NB4 (cell line): ENCODE results near the gene OR10H2.

ENCODE experiments used
- TF ChIP-seq, protein P1 (sequence below): IDR thresholded peaks from one replicate; pipeline ENCODE4 v1.5.1; 2012; ENCODE audit warnings: low read depth, low read length
- TF ChIP-seq, protein P2 (sequence below): IDR thresholded peaks from 2 replicates; pipeline ENCODE4 v1.6.1; 2011; ENCODE audit warnings: low read depth, low read length

DNA sequence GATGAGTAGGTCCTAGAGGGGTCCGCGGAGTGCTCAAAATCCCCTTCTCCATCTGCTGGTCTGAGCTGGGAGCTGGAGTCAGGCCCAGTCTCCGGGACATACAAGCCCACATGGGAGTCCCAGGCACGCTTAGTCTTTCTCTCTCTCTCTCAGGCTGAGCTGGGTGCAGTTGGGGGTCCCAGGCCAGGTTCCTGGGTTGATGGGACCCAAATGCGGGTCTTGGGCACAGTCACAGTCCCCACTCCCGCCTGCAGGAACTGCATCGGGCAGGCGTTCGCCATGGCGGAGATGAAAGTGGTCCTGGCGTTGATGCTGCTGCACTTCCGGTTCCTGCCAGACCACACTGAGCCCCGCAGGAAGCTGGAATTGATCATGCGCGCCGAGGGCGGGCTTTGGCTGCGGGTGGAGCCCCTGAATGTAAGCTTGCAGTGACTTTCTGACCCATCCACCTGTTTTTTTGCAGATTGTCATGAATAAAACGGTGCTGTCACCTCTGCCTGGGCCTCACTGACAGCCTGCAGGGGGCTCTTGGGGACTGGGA, 31.1 kb upstream of the OR10H2 start:
- TF ChIP-seq, protein P1, sequence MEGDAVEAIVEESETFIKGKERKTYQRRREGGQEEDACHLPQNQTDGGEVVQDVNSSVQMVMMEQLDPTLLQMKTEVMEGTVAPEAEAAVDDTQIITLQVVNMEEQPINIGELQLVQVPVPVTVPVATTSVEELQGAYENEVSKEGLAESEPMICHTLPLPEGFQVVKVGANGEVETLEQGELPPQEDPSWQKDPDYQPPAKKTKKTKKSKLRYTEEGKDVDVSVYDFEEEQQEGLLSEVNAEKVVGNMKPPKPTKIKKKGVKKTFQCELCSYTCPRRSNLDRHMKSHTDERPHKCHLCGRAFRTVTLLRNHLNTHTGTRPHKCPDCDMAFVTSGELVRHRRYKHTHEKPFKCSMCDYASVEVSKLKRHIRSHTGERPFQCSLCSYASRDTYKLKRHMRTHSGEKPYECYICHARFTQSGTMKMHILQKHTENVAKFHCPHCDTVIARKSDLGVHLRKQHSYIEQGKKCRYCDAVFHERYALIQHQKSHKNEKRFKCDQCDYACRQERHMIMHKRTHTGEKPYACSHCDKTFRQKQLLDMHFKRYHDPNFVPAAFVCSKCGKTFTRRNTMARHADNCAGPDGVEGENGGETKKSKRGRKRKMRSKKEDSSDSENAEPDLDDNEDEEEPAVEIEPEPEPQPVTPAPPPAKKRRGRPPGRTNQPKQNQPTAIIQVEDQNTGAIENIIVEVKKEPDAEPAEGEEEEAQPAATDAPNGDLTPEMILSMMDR = no peak
- TF ChIP-seq, protein P2, sequence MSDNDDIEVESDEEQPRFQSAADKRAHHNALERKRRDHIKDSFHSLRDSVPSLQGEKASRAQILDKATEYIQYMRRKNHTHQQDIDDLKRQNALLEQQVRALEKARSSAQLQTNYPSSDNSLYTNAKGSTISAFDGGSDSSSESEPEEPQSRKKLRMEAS = no peak
